ENCODE measurements around the gene LUM.

Gene LUM, protein sequence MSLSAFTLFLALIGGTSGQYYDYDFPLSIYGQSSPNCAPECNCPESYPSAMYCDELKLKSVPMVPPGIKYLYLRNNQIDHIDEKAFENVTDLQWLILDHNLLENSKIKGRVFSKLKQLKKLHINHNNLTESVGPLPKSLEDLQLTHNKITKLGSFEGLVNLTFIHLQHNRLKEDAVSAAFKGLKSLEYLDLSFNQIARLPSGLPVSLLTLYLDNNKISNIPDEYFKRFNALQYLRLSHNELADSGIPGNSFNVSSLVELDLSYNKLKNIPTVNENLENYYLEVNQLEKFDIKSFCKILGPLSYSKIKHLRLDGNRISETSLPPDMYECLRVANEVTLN

DNA sequence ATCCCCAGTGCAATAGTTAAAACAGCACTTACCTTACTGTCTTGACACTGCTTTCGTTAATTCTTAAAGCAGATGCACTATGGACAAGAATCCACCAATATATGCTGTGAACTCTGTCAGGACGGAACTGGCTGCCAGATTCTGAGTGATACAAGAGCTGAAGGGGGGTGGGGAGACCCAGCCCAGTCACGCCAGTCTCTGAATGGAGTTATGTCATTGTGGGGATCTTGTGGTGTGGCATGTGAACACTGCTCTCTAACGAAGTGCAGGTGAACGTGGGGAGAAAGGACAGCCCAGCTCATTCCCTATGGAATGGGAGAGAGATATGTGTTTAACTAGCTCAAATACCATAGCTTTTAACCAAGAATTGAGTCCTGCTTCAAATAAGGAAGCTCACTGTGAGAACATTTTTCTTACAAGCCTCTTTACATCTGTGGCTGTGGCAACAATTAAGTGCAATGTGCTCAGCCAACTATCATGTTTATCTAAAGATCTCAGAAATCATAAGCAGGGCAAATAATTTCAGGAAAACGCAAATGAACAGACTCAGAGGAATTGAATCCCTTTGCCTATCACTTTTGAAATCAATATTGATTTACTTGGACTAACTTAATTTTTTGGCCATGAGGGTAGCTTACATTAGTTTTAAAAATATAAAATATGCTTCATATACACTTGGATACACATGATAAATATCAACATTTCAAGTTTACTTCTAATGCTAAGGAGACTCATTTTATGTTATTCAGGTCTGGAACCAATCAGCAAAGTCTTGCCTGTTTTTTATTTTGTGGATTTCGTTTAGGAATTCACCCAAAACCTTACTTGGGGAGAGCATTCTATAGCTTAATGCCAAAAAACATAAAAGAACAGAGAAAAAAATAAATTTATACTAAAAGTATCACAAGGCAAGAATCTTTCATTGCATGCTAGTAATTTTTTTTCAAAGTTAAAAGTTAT lies at the start of gene LUM:
Gene LUM, minus strand, starts transcription at position 129 of the 960 bp plus-strand sequence. CDS start 2,515 bp downstream, outside the sequence.
- DNase-seq (ENCODE audit: low read depth in 2 of 2) = no peak

DNA sequence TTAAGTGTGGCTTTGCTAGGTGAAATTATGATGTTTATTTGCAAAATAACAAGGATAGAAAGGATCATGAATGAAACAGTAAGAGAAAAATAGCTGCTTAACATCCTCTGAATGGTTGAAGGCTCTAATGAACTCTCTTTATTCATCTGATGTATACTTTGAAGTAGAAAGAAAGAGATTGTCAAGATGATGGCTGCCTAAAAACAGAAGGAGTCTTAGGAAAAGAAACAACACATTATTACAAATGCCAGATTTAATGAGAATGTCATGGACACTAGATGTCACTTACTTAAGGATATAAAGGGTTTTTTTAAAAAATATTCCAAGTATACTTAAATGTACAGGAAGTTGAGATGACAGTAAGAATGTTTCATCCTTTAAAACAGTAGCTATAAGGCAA lies 49.7 kb upstream of the LUM start:
- no peak for DNase-seq (ENCODE audit: low read depth in 2 of 2)

DNA sequence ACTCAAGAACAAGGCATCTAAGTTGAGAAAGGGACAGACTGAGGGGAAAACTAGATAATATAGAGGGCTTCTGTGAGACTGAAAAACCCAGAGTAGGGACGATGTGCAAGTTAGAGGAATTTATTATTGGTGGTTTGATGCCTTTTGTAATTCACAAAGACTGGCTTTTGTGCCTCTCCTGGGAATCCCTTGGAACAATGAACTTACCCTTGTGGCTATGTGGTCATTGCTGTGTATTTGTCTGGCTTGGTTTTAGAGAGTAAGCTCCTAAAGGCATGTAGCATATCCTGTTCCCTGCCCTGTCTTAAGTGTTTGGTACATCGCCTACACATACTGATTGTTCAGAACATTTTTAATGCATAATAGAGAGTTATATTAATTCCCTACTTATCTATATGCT lies 44.7 kb upstream of the LUM start:
- DNase-seq (ENCODE audit: low read depth in 2 of 2) = no peak

DNA sequence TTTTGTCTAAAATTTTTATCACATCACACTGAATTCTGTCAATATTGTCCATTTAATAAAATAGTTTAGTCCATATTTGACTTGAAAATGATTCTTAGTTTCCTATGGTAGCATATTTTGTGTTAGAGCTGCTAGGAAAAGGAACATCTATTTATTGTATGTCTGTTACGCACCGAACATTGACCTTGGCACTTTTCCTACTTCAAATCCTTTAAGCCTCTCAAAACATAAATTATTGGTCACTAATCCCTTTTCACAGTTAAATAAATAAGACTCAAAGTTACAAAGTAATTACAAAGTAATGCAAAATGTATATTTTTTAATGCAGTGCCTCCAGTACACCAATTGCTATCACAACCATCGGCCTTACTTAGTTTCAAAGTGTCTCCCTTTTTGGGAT lies 42.8 kb upstream of the LUM start:
- no peak for DNase-seq (ENCODE audit: low read depth in 2 of 2)

DNA sequence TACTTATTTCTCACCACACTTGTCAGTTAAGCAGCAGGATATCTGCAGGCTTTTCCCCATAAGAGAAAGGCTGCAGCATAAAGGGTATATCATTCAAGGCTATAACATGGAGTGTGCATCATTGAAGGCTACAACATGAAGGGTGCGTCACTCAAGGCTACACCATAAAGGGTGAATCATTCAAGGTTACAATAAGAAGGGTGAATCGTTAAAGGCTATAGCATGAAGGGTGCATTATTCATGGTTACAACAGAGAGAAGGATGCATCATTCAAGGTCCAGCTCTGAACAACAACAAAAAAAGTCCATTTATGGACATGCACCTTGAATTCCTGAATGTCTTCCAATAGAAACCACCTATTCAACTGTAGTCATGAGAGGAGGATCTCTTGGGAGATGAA lies 32.8 kb upstream of the LUM start:
- DNase-seq (ENCODE audit: low read depth in 2 of 2) = no peak

DNA sequence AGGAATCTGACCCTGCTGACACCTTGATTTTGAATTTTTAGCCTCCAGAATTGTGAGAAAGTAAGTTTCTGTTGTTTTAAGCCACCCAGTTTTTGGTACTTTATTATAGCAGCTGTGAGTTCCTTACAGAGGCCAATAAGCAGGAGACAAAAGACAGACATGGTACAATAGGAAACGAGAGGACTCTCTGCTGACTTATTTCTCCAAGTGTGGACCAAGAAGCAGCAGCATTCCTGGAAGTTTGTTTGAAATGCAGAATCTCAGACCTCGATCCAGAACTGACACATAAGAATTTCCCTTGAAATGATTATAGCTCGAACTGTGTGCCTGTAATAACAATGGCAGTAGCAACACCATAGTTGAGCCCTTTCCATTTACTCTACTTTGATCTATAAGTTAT lies 31.9 kb upstream of the LUM start:
- DNase-seq (ENCODE audit: low read depth in 2 of 2) = no peak

DNA sequence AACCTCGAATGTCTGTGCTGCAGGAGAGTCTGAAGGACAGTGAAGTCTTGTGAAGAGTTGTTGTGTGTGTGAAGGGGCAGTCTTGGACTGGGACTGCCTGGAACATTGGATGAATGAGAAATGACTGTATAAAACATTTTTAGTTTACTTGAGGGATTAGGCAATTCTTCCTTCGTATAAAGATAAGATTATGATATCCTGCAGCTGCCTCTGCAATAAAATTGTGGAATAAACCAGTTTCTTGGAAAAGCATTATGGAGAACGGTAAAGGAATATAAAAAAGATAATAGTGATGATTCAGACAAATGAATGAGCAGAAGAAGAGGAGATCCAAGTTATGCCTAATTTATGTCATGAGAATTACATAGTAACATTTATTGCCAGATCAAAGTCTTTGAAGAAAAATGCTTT lies 30.9 kb upstream of the LUM start:
- DNase-seq (ENCODE audit: low read depth in 2 of 2) = no peak

DNA sequence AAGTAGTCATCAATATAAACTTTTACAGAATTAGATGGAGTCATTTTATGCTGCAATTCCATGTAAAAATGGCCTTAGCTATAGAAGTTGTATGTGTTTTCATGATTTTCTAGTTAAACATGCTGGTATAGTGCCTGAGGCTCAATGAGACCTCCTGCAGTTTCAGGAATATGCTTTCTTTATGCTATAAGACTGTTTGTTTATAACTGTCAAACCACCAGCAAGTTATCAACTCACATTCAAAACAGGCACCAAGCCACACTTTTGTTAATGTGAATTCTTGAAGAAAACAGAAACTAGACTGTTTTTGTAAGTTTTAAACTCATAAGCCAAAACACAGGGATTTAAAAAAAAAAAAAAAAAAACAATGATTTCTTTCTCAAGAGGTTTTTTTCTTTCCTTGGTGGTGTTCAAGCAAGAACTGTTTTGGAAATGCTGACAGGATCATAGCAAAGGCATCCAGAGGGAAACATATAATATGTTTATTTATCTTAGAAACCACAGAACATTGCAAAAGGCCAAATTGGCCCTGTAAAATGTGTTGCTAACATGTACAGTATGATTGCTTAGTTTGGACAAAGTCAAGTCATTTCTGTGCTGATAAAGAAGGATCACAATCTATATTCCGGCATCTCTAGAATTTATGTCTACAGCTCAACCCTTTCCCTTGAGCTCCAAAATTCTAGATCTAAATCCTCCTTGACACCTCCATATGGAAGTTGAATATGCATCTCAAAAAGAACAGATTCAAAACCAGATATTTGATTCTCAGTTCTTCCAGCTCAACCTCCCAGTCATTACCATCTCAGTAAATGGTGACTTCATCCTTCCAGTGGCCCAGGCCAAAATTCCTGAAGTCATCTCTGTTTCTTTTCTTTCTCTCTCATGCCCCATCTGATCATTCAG lies 29.0 kb upstream of the LUM start:
- DNase-seq (ENCODE audit: low read depth in 2 of 2) = no peak

DNA sequence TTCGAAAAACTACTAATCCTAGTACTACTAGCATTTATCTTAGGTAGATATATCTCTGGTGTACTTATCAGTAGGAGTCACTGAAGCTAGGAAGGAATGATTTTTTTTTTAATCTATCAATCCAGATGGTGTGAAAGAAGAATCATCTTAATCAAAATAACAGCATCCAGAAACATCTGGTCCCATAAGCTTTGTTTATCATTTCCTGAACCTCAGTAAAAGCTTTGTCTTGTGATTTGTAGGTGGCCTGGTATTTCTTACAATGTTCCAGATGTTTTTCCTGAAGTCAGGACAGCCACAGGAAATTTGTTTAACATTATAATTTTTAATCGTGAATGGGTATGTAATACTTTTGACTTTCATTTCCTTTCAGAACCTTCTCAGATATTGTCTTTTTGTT lies 28.0 kb upstream of the LUM start:
- DNase-seq (ENCODE audit: low read depth in 2 of 2) = no peak

DNA sequence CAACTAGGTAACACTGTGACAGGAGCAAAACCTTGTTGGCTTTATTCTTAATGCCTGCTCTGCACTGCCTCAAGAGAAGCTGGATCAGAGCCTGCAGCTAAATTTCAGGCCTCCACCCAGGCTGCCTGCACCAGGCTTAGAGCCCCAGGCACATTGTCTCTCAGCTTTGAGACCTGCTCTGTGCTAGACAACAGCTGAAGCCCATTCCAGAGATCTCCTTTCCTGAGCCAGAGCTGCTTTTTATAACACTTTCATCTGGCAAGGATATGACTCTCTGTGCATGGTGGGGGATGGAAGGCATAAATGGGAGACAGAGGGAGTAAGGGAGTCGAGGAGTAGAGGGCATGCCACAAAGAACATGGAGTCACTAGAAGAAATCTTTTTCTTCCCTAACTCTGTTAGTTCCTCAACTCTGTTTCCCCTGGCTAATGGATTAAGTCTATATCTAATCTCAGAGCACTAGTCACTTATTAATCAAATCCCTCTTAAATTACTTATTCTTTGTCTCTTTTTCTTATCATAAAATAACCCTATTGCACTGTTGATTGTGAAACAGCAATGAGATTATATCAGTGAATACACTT lies 27.1 kb upstream of the LUM start:
- DNase-seq (ENCODE audit: low read depth in 2 of 2) = no peak

DNA sequence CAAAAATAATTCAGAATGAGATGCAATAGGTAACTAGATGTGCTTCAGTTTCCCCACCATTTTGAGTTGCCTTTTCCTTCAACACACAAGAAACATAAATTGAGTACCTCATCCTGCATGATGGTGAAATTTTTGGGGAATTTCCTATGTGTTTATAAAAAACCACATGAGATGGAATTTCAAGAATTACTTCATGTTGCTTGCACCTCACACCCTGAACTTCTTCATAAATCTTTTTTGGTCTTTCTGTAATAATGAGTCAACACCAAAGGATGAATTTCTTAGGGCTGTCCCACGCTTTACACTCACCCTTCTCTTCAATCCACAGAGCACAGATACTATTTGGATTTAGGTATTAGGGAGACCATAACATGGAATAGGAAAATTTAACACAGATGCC lies 22.6 kb upstream of the LUM start:
- no peak for DNase-seq (ENCODE audit: low read depth in 2 of 2)

DNA sequence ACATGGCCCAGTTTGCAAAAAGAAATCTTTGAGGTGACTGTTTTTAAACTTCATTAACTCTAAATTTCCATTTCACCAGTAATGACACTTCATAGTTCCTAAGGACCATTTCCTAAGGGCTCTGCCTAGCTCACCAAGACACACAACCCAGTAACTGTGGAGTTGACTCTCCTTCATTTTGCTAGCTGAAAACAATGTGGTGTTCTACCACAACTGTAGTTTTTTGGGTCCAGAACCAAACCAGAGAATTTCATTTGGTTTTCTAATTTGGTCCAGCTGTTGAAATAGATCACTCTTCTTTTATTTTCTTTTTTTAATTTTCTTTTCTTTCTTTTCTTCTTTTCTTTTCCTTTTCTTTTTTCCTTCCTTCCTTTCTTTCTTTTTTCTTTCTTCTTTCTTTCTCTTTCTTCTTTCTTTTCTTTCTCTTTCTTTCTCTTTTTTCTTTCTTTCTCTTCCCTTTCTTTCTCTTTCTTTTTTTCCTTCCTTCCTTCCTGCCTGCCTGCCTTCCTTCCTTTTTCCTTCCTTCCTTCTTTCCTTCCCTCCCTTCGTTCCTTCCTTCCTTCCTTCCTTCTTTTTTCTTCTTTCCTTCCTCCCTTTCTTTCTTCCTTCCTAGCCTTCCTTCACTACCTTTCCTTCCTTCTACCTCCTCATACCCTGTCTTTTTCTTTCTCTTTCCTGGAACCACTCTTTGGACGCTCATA lies 18.5 kb upstream of the LUM start:
- DNase-seq (ENCODE audit: low read depth in 2 of 2) = no peak

DNA sequence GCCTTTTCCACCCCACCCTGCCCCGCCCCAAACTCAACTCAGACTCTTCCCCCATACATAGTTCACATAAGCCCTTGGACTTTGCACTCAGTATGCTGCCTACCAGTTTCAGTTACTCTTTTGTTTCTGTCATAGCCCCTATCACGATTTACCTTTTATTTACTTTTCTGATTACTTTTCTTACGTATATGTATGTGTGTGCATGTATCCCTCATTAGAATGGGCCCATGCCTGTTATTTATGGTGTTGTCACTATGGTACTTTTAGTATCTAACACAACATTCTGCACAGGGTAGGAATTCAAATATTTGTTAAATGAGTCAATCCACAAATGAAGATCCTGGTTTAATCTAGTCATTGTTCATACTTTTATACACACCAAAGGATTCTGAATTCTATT lies 16.5 kb upstream of the LUM start:
- DNase-seq (ENCODE audit: low read depth in 2 of 2) = no peak

DNA sequence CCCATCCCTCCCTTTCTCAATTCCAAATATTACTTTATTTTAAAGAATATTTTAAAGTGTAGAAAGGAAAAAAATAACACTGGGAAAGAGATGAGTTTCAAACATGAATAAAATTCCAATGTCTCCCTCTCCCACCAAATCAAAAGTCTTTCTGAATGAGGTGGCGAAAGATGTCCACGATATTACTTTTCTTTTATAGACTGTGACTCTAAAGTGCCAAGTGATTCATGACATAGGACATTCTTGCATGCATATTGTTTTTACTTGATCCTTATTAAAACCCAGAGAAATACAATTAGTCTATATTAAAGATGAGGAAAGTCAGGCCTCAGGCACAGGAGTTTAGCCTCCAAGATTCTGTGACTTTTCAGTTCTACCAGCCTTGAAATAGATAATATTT lies 16.0 kb upstream of the LUM start:
- no peak for DNase-seq (ENCODE audit: low read depth in 2 of 2)

DNA sequence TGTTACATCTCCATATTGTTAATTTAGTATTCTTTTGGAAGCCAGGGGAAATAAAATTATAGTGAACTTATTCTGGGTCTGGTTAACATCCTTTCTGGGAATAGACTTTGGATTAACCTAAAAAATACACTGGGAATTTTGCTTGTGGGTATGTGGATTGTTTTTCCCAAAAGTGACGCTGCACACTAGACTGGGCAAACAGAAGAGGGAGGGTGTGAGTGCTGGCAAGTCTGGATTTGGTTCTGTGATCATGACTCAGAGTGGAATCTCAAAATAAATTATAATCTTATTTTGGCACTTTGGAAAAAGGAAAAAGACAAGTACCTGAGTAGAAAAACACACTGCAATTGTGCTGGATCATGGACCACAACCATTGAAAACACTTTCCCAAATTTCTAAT lies 15.2 kb upstream of the LUM start:
- no peak for DNase-seq (ENCODE audit: low read depth in 2 of 2)

DNA sequence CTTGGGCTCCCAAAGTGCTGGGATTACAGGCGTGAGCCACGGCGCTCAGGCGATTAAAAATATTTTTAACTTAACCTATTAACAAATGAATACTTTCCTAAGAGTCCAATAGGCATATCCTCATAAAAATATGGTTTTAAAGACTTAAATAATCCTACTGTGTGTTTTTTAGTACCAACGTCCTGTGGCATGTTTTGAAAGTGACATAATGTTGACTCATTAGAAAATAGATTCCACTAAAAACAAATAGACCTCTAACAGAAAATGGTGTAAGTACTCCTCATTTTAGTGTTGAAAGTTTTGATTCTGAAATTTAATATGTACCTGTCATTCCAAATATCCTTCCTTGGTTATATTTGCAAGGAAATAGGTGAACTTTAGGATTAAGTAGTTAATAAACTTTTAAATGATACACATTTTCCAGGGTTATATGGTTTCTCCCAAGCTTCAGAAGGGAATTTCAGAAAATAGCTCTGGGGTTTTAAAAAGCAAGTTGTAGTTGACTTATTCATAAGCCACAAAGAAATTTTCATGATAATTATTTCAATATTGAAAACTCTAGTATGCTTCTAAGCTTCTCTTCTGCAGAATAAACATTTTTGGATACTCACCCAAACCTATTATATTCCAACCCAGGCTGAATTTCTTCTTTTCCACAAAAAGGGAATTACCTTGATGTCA lies 12.1 kb upstream of the LUM start:
- no peak for DNase-seq (ENCODE audit: low read depth in 2 of 2)

DNA sequence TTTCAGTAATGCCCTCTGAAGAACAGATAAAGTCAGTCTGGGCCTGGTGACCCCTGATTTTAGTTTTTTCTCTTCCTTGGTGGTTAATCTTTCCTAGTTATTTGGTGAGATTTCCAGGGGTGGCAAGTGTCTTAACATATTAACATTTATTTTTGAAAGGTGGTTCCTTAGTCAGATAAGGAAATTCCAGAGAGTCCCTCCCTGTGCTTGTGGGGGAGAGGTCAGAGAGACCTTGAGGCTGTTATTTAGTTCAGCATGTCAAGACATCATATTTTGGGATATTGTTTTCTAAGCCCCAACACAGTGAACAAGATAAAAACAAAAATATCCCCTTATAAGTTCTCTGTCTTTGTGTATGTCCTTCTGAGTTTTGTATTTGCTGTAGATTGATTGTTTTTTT lies 9.5 kb upstream of the LUM start:
- no peak for DNase-seq (ENCODE audit: low read depth in 2 of 2)

DNA sequence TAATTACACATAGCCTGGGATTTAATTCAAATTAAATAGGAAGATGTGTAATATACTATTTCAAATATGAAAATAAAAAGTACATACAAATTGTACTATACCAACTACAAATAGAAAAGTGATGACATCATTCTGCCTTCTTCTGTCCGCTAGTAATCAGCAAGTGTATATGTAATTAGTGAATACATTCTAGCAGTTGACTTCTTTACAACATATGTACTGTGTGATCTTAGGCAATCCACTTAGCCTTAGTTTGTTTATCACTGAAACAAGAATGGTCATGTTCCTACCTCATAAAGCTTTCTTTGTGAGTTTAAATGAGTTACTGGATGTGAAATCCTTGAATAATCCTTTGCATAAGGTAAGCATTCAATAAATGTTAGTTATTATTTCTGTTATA lies 7.8 kb upstream of the LUM start:
- DNase-seq (ENCODE audit: low read depth in 2 of 2) = no peak

DNA sequence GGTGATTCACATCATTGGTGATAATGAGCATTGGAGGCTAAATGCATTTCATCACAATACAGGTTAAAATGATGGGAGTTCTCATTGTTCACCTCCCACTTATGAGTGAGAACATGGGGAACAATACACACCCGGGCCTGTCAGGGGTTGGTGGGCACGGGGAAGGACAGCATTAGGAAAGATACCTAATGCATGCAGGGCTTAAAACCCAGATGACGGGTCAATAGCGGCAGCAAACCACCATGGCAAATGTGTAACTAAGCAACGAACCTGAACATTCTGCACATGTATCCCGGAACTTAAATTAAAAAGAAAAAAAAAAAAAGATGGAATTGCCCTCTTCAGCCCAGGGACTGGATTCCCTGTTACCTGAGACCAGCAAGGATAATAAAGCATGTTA lies 2.3 kb upstream of the LUM start:
- DNase-seq (ENCODE audit: low read depth in 2 of 2) = no peak

DNA sequence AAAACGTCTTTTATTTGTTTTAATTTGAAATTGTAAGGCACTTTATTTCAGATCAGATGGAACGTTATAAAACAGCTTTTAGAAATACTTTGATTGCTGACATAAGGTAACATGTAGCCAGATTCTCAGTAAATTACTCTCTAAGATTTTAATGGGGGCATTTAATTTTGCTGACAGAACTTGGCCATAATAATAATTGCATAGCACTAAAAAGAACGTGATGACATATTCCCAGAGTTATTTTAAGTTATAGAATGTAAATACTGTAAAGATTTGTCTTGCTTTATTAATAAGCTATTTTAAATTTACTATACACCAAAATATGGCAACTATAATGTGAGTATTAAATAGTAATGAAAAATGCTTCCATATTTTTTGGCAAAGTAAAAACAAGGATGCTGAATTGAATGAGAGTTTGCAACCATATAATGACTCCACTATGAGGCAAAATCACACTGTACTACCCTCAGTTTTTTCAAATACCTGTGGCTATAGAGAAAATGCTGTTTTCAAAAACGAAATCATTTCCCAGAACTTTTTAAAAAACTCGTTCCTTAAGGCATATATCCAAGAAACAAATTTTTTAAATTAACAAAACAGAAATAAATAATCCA lies 876 bp downstream of the LUM start:
- DNase-seq (ENCODE audit: low read depth in 2 of 2) = no peak
